IMR-90 (cell line): ENCODE measurements around the gene SNRNP40. TPM values are rescaled to one million over a fixed set of nuclear protein-coding genes. Genes with fewer than 3 reads are reported as not detected.

ENCODE experiments used
- ATAC-seq: fragments of 200-7000 bp; cut with Tn5 transposase; 2 replicates; pipeline ENCODE4 v1.9.1; 2020; ENCODE audit warnings: low read depth, mild to moderate bottlenecking, moderate library complexity
- BruUV-seq: library from RNA; stranded (reverse); fragments of 400-500 nt; replicated peaks from 2 replicates; lab custom pipeline; 2021; lab: Mats Ljungman, UMichigan
- CTCF ChIA-PET: fragments of 300-600 bp; formaldehyde crosslinking; extraction: SDS; loops from one replicate; lab custom pipeline; 2021; ENCODE audit warnings: antibody characterized with exemption; lab: Yijun Ruan, JAX
- POLR2A ChIA-PET: fragments of 300-600 bp; sonication (Branson Sonifier 250); formaldehyde crosslinking; loops from one replicate; lab custom pipeline; 2022; ENCODE audit warnings: antibody characterized with exemption; ENCODE audit not compliant: unreplicated experiment; lab: Charles Lee
- DNase-seq: peaks from one replicate; pipeline ENCODE4 v3.0.0; 2013
- H2AFZ ChIP-seq: replicated peaks from 2 replicates; pipeline ENCODE3; 2013; ENCODE audit warnings: low read length, mild to moderate bottlenecking; ENCODE audit not compliant: poor library complexity
- H2AK5ac ChIP-seq: 2 replicates; pipeline ENCODE4 v1.6.1; 2013; ENCODE audit warnings: low read depth, low read length, inconsistent platforms
- H2AK9ac ChIP-seq: replicated peaks from 2 replicates; pipeline ENCODE3; 2013; ENCODE audit warnings: mild to moderate bottlenecking, low read depth, low read length, moderate library complexity; ENCODE audit not compliant: poor library complexity
- H2BK120ac ChIP-seq: 2 replicates; pipeline ENCODE4 v1.6.1; 2013; ENCODE audit warnings: low read depth, low read length, inconsistent platforms
- H2BK15ac ChIP-seq: 3 replicates; pipeline ENCODE4 v1.6.1; 2013; ENCODE audit warnings: low read depth, low read length, inconsistent platforms
- H2BK20ac ChIP-seq: 2 replicates; pipeline ENCODE4 v1.6.1; 2013; ENCODE audit warnings: low read depth, mild to moderate bottlenecking, inconsistent platforms, low read length, moderate library complexity
- H2BK5ac ChIP-seq: 2 replicates; pipeline ENCODE4 v1.6.1; 2013; ENCODE audit warnings: mild to moderate bottlenecking, low read depth, low read length, inconsistent platforms; ENCODE audit not compliant: poor library complexity, severe bottlenecking
- H3K14ac ChIP-seq: replicated peaks from 2 replicates; pipeline ENCODE4 v1.6.1; 2013; ENCODE audit warnings: low read depth, low read length, inconsistent platforms
- H3K18ac ChIP-seq: 2 replicates; pipeline ENCODE4 v1.6.1; 2013; ENCODE audit warnings: low read depth, low read length, control low read depth
- H3K23ac ChIP-seq: 2 replicates; pipeline ENCODE4 v1.6.1; 2013; ENCODE audit warnings: low read depth, low read length, inconsistent platforms
- H3K27ac ChIP-seq: 2 replicates; pipeline ENCODE4 v1.5.1; 2013; ENCODE audit warnings: mild to moderate bottlenecking, control low read depth, low read length; ENCODE audit not compliant: insufficient read depth
- H3K27me3 ChIP-seq: 2 replicates; pipeline ENCODE4 v1.6.1; 2013; ENCODE audit warnings: low read length; ENCODE audit not compliant: control insufficient read depth, insufficient read depth
- H3K36me3 ChIP-seq: 2 replicates; pipeline ENCODE4 v1.6.1; 2013; ENCODE audit warnings: low read length, mixed read lengths; ENCODE audit not compliant: control insufficient read depth, insufficient read depth
- H3K4ac ChIP-seq: 2 replicates; pipeline ENCODE4 v1.6.1; 2013; ENCODE audit warnings: low read depth, low read length, inconsistent platforms
- H3K4me1 ChIP-seq: 2 replicates; pipeline ENCODE4 v1.6.1; 2013; ENCODE audit warnings: low read length, mixed read lengths; ENCODE audit not compliant: control insufficient read depth, insufficient read depth
- H3K4me2 ChIP-seq: 2 replicates; pipeline ENCODE4 v1.6.1; 2013; ENCODE audit warnings: low read depth, mild to moderate bottlenecking, control low read depth, low read length, moderate library complexity
- H3K4me3 ChIP-seq: 2 replicates; pipeline ENCODE4 v1.5.1; 2013; ENCODE audit warnings: low read depth, mild to moderate bottlenecking, control low read depth, low read length, moderate library complexity; ENCODE audit not compliant: insufficient read depth
- H3K56ac ChIP-seq: 2 replicates; pipeline ENCODE4 v1.6.1; 2013; ENCODE audit warnings: low read length, inconsistent platforms; ENCODE audit not compliant: insufficient read depth; ENCODE audit errors: extremely low read depth
- H3K79me1 ChIP-seq, 2 experiments: 2 replicates each; pipeline ENCODE4 v1.6.1; 2013; ENCODE audit warnings: low read length in 2 of 2, inconsistent platforms in 1 of 2, low read depth in 1 of 2
- H3K9ac ChIP-seq: 2 replicates; pipeline ENCODE4 v1.6.1; 2013; ENCODE audit warnings: low read depth, low read length, control low read depth
- H3K9me1 ChIP-seq: 2 replicates; pipeline ENCODE4 v1.6.1; 2013; ENCODE audit warnings: low read length, inconsistent platforms; ENCODE audit not compliant: insufficient read depth
- H3K9me3 ChIP-seq: 2 replicates; pipeline ENCODE4 v1.6.1; 2013; ENCODE audit warnings: low read length; ENCODE audit not compliant: control insufficient read depth, insufficient read depth
- H4K20me1 ChIP-seq: 2 replicates; pipeline ENCODE4 v1.6.1; 2013; ENCODE audit warnings: low read length, inconsistent platforms; ENCODE audit not compliant: insufficient read depth
- H4K5ac ChIP-seq: 2 replicates; pipeline ENCODE4 v1.6.1; 2013; ENCODE audit warnings: mild to moderate bottlenecking, low read depth, low read length, control low read depth
- H4K8ac ChIP-seq, 2 experiments: 2 replicates each; pipeline ENCODE4 v1.6.1; 2013; ENCODE audit warnings: low read depth in 2 of 2, low read length in 2 of 2, control low read depth in 1 of 2, inconsistent platforms in 1 of 2
- H4K91ac ChIP-seq: 2 replicates; pipeline ENCODE4 v1.6.1; 2013; ENCODE audit warnings: low read depth, low read length, inconsistent platforms; ENCODE audit not compliant: insufficient read depth
- CEBPB ChIP-seq: IDR thresholded peaks from 2 replicates; pipeline ENCODE4 v1.6.1; 2012; ENCODE audit warnings: low read depth, low read length, improper control_type of control experiment
- CHD1 ChIP-seq: IDR thresholded peaks from 2 replicates; pipeline ENCODE4 v1.6.1; 2012; ENCODE audit warnings: low read depth, low read length, improper control_type of control experiment
- MAFK ChIP-seq: IDR thresholded peaks from 2 replicates; pipeline ENCODE4 v1.6.1; 2012; ENCODE audit warnings: low read depth, low read length, improper control_type of control experiment
- MAZ ChIP-seq: IDR thresholded peaks from 2 replicates; pipeline ENCODE4 v1.6.1; 2012; ENCODE audit warnings: low read depth, mild to moderate bottlenecking, low read length, improper control_type of control experiment, moderate library complexity, borderline replicate concordance
- MXI1 ChIP-seq: IDR thresholded peaks from 2 replicates; pipeline ENCODE4 v1.6.1; 2012; ENCODE audit warnings: low read depth, mild to moderate bottlenecking, low read length, moderate library complexity, borderline replicate concordance
- POLR2A ChIP-seq: IDR thresholded peaks from 2 replicates; pipeline ENCODE4 v1.6.1; 2012; ENCODE audit warnings: mild to moderate bottlenecking, low read depth, low read length
- RAD21 ChIP-seq: IDR thresholded peaks from 2 replicates; pipeline ENCODE4 v1.6.1; 2012; ENCODE audit warnings: low read length, improper control_type of control experiment
- SMC3 ChIP-seq: fragments of 150-350 bp; IDR thresholded peaks from 2 replicates; pipeline ENCODE4 v1.6.1; 2016; ENCODE audit warnings: low read depth, mild to moderate bottlenecking, antibody characterized with exemption, low read length, moderate library complexity
- WGBS, 2 experiments: methylation state at CpG; one replicate each; pipeline versions ENCODE4 v1.1.5 to v1.1.7; 2013; ENCODE audit warnings: missing lambda C conversion rate in 2 of 2; ENCODE audit not compliant: insufficient read length in 1 of 2; ENCODE audit errors: extremely low coverage in 2 of 2; 5-methylcytosine and 5-hydroxymethylcytosine counted together
- dilution Hi-C: fragments of 300-500 bp; cut with HindIII; formaldehyde crosslinking; loops from one replicate; pipeline ENCODE4 v1.14.3; 2018; ENCODE audit warnings: low sequenced_read_pairs; ENCODE audit not compliant: unreplicated experiment
- in situ Hi-C: fragments of 300-500 bp; cut with MboI; formaldehyde crosslinking; loops from 3 replicates; pipeline ENCODE4 v1.14.3; 2019; ENCODE audit warnings: low sequenced_read_pairs, inconsistent platforms, mixed read lengths
- intact Hi-C: fragments of 100-400 bp; cut with micrococcal nuclease; formaldehyde crosslinking; loops from 2 replicates; pipeline ENCODE4 v1.10.0; 2022
- polyA plus RNA-seq, 3 experiments: library from polyadenylated mRNA; depleted of rRNA; stranded (reverse); fragments of >200 nt; gene quantifications; 2 replicates each; pipeline ENCODE4 v1.2.3, GENCODE V29; 2012; ENCODE audit warnings: low replicate concordance in 1 of 3
- total RNA-seq: library from RNA; depleted of rRNA; stranded (reverse); fragments of >200 nt; gene quantifications from 2 replicates; pipeline ENCODE4 v1.2.3, GENCODE V29; 2012
- TF ChIP-seq, protein P1 (sequence below): fragments of 150-350 bp; IDR thresholded peaks from 2 replicates; pipeline ENCODE4 v1.6.1; 2017; ENCODE audit warnings: mild to moderate bottlenecking, antibody characterized with exemption, low read length, low read depth
- TF ChIP-seq, protein P2 (sequence below): fragments of 150-350 bp; IDR thresholded peaks from 2 replicates; pipeline ENCODE4 v1.6.1; 2016; ENCODE audit warnings: low read depth, mild to moderate bottlenecking, low read length, moderate library complexity, borderline replicate concordance
- TF ChIP-seq, protein P3 (sequence below): conservative IDR thresholded peaks from 2 replicates; pipeline ENCODE4 v1.5.1; 2012; ENCODE audit warnings: mild to moderate bottlenecking, low read depth, low read length, improper control_type of control experiment

The SNRNP40 gene
- total and polyA plus RNA-seq, 2 of the 4 experiments (the other 2 are of a cell fraction): 52.3 to 178 TPM

DNA sequence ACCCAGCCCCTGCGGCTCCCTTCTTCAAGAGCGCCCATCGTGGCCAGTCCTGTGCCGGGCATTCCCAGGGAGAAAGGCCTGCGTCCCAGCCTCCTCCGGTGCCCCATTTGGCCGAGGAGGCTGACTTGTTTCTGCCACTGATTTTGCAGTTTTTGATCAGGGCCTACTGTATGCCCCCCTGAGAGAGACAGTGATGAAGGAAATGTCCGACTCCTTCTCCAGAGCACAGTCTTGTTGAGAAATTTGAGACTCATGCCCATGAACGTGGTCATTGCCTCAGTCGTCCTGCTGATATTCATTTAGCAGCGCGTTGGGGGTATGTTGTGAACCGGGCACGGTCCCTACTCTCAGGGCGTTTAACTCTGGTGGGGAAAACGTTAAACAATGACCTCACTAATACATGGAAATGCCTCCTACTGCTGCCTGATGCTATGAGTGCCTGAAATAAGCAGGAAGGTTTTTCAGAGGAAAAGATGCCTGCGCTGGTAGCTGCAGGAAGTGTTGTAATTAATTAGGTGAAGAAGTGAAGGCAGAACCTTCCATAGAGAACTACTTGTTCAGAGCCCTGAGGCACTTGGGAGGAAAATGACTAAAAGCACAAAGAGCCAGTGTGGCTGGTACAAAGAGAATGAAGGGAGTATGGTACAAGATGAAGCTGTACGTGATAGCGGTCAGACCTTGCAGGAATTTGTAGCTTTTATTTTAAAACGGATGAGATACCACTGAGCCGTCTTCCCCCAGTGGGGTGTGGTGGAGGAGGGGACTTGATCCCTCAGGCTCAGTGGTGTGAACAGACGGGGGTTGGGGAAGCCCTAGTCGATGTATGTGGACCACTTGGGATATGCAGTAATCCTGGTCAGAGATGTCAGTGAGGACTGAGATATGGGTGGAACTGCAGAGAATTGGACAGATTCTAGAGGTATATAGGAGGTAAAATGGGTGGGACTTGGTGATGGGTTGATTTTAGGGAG, 974 bp upstream of the SNRNP40 start:
- peaks cover 5% of the 10 kb centered on the region; the same call in 1 of the 2 replicates for H3K9me1 ChIP-seq
- H4K5ac ChIP-seq: 0 out of 2 replicates have a peak overlapping the region, but pooled peaks have one; percentile 3
- peak overlapping the region; percentile 94 for H2AFZ ChIP-seq
- DNase-seq (peak; percentile 37), ATAC-seq (peak; percentile 16)
- H3K14ac ChIP-seq: peak overlapping the region; percentile 23
- intact Hi-C loops: loop anchor here (10.0 kb wide), 1 partner anchor 113 kb away; no protein-coding TSS in a partner anchor
- H2AK5ac ChIP-seq: no peak overlapping the region
- H3K36me3 ChIP-seq: peaks cover 5% of the 10 kb centered on the region
- no peaks in the 10 kb centered on the region for H4K20me1 ChIP-seq
- H3K4ac ChIP-seq: peak overlapping the region; percentile 57
- H3K23ac ChIP-seq: peak overlapping the region; percentile 86
- ChIA-PET CTCF (interaction anchor here (0.5 to 1.1 kb wide), 3 partner anchors 33 to 276 kb away, joined by 3 to 4 read pairs (median 3); no protein-coding TSS in a partner anchor), POLR2A (interaction anchor here (0.6 to 0.7 kb wide), 2 partner anchors 9 to 62 kb away, joined by 3 to 7 read pairs; no protein-coding TSS in a partner anchor)
- H3K4me2 ChIP-seq: peak overlapping the region; percentile 94
- H4K8ac ChIP-seq: peak overlapping the region in 1 of 2 experiments; percentile 29; a peak in 2 of 4 replicates
- H3K27ac ChIP-seq: peak overlapping the region; percentile 68
- 0 out of 2 replicates have a peak overlapping the region, but pooled peaks have one; percentile 21 for H4K91ac ChIP-seq
- dilution Hi-C loops: no loop called here
- peaks cover 2% of the 10 kb centered on the region for H3K4me1 ChIP-seq
- BruUV-seq: TSS peak; percentile 43
- H2BK120ac ChIP-seq: no peak overlapping the region
- no peak overlapping the region for H2BK15ac ChIP-seq
- H3K4me3 ChIP-seq: peak overlapping the region; percentile 73
- no peak; the same call in 1 of the 2 replicates for TF ChIP-seq POLR2A
- no peak for TF ChIP-seq CEBPB
- TF ChIP-seq RAD21: no peak
- TF ChIP-seq MAFK: no peak
- no peak for TF ChIP-seq MAZ
- no peak for TF ChIP-seq CHD1
- TF ChIP-seq, protein P1, sequence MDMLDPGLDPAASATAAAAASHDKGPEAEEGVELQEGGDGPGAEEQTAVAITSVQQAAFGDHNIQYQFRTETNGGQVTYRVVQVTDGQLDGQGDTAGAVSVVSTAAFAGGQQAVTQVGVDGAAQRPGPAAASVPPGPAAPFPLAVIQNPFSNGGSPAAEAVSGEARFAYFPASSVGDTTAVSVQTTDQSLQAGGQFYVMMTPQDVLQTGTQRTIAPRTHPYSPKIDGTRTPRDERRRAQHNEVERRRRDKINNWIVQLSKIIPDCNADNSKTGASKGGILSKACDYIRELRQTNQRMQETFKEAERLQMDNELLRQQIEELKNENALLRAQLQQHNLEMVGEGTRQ: no peak
- TF ChIP-seq SMC3: no peak
- TF ChIP-seq MXI1: no peak
- TF ChIP-seq, protein P2, sequence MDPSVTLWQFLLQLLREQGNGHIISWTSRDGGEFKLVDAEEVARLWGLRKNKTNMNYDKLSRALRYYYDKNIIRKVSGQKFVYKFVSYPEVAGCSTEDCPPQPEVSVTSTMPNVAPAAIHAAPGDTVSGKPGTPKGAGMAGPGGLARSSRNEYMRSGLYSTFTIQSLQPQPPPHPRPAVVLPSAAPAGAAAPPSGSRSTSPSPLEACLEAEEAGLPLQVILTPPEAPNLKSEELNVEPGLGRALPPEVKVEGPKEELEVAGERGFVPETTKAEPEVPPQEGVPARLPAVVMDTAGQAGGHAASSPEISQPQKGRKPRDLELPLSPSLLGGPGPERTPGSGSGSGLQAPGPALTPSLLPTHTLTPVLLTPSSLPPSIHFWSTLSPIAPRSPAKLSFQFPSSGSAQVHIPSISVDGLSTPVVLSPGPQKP: no peak
- TF ChIP-seq, protein P3, sequence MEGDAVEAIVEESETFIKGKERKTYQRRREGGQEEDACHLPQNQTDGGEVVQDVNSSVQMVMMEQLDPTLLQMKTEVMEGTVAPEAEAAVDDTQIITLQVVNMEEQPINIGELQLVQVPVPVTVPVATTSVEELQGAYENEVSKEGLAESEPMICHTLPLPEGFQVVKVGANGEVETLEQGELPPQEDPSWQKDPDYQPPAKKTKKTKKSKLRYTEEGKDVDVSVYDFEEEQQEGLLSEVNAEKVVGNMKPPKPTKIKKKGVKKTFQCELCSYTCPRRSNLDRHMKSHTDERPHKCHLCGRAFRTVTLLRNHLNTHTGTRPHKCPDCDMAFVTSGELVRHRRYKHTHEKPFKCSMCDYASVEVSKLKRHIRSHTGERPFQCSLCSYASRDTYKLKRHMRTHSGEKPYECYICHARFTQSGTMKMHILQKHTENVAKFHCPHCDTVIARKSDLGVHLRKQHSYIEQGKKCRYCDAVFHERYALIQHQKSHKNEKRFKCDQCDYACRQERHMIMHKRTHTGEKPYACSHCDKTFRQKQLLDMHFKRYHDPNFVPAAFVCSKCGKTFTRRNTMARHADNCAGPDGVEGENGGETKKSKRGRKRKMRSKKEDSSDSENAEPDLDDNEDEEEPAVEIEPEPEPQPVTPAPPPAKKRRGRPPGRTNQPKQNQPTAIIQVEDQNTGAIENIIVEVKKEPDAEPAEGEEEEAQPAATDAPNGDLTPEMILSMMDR: no peak
- peaks cover 42 to 74% of the 10 kb centered on the region in 2 experiments for H3K79me1 ChIP-seq
- H2BK20ac ChIP-seq: no peak overlapping the region
- peak overlapping the region; percentile 76 for H3K9ac ChIP-seq
- in situ Hi-C loops: no loop called here
- H3K56ac ChIP-seq: peak overlapping the region; percentile 25; the same call in 1 of the 2 replicates
- H3K27me3 ChIP-seq: no peaks in the 10 kb centered on the region
- H3K9me3 ChIP-seq: no peaks in the 10 kb centered on the region
- no peak overlapping the region for H3K18ac ChIP-seq
- peak overlapping the region; percentile 4 for H2BK5ac ChIP-seq
- peak overlapping the region; percentile 74 for H2AK9ac ChIP-seq
- WGBS, 2 experiments: 6% methylated on average over 9 of the region's 23 CpGs; no CpG with 5 or more reads in 1 of the 2 experiments
